HG02759 (cell line): Measurements from ENCODE around the gene SMOC2.
"Not testable (repeated sequence)": the region's sequence is repeated elsewhere in the genome, so short reads cannot be mapped to it uniquely, and the experiment has no call there.

Experiments used
- ATAC-seq: cut with Tn5 transposase; IDR thresholded peaks from one replicate; pipeline ENCODE4 v1.9.1; 2021; ENCODE audit warnings: mild to moderate bottlenecking, moderate library complexity; ENCODE audit not compliant: unreplicated experiment

SMOC2 gene

DNA sequence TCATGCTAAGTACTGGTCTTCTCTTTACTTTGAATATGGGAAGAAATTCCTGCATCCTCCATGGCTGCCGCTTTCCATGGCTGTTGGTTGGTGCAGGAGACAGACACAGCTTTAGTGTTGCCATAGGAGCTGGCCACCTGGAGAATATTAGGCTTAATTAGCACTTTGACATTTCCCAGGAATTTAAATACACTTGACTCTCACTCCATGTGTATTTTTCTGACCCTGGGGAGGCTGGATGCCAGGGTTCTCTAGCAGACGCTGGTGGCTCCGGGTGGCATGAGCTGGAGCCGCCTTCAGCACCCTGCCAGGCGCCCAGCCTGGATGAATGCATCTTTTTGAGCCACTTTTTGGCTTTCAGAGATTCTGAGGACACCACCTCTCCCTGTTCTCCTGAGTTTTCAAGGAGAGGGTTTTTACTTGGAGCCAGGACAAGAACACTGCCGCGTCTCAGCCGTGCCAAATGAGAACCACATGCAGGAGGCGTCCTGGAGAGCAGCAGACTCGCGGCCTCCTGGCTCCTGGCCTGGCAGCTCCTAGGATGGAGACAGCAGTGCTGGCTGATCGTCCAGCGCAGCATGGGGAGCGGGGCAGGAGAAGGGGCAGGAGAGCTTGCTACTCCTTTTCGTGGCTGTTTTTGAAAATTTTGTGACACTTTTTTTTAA lies 258.8 kb downstream of the SMOC2 start:
- no peak for ATAC-seq

DNA sequence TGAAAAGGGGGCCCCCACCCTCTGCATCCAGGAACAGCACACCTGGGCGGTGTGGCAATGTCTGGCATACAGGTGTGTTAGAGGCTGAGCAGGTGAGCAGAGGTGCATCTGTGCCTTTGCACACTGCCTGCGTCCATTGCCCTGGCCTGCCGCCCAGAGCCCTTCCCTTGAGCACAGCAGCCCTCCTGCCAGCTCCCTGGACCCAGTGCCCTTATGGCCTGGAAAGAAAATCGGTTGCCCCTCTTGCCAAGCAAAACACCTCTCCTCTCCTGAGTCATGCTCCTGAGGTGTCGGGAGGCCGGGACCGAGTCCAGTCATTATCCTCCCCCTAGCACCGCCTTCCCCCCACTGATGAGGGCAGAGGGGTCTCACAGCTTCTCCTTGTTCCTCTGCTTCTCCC lies 259.9 kb downstream of the SMOC2 start:
- ATAC-seq, result no peak

DNA sequence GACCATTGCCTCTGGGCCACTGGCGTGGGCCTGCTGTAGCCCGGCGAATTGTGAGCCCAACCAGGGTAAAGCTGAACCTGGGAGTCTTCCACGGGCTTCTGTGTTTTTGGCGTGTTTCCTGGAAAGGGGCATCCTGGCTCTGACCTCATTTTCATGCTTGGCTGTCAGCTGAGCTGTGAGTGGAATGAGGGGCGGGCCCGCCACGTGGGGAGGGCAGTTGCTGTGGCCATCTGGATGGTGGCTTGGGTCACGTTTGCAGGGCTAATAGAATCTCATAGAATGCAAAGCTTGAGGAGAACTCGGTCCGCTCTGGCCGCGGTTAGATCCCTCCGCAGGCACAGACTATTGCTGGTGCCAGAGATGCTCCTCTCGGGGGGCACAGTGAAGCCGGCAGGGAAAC lies 263.0 kb downstream of the SMOC2 start:
- ATAC-seq, result no peak

DNA sequence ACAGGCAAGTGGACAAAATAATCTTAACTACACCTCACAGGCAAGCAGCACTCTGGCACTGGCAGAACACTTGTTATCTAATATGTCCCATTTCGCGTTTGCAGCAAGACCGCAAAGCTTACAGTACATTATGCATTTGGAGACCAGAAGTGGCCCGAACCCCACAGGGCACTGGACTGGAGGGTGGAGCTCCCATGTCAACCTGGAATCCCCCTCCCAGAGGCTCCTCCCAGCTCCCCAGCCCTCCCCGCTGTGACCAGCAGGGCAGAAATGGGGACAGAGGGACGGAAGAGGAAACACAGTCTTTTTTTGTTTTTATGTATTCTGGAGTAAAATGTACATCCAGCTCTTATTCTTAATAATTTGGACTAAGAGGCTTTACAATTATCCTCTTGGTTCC lies 263.7 kb downstream of the SMOC2 start:
- ATAC-seq, result no peak

DNA sequence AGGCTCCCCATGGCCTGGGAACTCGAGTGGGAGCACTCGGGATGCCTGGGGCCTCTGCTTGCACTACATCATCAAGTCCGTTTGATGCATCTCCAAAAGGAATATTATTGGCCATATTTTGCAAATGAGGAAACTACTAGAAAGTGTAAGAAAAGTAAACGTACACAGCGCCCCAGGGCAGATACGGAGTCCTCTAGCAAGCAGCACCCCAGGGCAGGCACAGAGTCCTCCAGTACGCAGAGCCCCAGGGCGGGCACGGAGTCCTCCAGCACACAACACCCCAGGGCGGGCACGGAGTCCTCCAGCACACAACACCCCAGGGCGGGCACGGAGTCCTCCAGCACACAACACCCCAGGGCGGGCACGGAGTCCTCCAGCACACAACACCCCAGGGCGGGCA lies 264.3 kb downstream of the SMOC2 start:
- not testable (repeated sequence) for ATAC-seq

DNA sequence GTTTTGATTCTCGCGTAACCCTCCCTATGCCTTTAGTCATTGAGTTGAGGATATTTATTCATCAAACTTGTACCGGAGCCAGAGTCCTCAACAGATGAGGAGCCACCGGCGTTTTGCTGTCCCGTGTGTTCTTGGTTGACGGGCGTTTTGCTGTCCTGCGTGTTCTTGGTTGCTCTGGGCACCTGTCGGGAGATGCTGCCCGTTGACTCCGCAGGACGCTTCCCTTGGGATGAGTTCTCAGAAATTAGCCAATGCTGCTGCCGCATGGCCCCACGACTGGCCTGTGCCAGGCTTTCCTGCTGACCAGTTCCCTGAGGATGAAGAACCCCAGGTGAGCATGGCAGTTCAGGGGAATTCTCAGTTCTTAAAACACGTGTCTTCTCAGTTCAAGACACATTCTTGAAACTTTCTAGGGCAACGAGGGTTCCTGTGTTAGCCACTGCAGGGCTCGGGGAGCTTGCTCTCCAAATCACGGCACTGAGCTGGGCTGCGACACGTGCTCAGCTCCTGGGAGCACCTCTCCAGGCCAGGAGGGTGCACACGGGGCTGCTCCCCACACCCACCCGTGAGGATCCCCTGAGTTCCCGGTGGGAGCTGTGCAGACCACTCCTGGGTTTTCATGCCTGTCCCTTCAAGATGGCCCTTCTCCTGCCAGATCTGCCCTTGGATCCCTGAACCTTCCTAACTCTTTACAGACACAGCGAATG lies 265.6 kb downstream of the SMOC2 start:
- no peak for ATAC-seq

DNA sequence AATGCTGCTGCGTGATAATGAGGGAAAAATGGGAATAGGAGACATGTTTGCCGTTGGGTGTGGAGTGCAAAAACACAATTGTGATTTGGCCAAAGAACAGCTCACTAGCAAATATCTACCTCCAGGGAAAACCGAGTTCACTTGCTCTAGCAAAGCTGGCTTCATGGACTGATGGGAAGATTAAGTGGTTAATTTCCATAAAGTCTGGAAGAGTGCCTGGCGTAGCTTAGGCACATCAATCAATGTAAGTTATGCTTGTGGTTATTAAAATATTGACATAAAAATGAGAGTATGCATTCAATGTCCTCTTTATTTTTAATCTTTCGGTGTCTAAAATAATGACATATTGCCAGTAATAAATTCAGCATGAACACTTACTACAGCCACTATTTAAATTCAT lies 267.5 kb downstream of the SMOC2 start:
- no peak for ATAC-seq

DNA sequence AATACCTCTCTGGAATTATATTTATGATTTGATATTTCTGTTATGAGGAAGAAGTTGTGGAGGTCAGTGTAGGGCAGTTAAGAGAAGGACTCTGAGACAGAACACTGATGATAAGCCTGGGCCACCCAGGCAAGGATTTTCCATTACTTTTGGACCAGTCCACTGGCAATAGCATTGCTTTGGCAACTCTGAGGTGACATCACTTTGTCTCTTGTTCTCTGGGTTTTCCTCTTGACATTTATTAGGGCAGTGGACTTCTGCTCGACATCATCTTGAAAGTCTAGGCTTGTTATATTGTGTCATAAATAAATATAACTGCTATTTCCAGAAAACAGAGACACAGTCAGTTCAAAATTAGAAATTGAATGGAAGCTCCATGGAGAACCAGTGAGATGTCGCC lies 268.0 kb downstream of the SMOC2 start:
- ATAC-seq, result no peak

DNA sequence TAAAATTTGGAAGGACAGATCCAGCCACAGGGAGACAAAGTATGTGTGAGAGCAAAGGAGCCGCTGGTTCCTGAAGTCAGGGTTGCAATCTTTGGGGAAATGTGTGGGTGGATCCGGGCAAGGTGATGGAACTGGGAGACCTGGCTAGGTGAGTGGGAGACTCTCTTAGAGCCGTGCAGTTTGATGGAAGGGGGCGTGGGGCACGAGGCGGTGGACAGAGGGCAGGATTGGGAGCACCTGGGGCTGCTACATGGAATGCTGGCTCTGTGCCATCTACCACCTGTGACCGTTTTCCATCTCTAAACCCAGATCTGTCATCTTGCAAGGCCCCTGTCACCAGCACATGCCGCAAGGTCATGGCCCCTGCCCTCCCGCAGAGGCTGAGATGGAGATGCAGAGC lies 268.4 kb downstream of the SMOC2 start:
- ATAC-seq, result no peak

DNA sequence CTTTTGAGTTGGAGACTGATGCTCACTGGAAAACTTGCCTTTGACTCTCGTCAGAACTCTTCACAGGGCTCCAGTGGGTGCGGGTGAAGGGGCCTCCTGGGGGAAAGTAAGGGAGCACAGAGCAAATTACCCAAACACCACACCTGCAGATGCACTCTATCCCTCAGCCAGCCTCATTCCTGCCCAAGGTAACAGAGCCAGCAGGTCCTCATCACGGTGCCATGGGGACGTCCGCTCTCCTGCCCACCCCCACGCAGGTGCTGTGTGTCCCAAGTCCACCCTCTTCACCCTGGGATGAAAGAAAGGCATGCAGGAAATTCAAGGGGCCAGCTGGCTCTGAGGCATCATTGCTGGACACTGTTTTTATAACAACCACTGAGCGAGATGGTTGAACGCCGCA lies 269.0 kb downstream of the SMOC2 start:
- no peak for ATAC-seq

DNA sequence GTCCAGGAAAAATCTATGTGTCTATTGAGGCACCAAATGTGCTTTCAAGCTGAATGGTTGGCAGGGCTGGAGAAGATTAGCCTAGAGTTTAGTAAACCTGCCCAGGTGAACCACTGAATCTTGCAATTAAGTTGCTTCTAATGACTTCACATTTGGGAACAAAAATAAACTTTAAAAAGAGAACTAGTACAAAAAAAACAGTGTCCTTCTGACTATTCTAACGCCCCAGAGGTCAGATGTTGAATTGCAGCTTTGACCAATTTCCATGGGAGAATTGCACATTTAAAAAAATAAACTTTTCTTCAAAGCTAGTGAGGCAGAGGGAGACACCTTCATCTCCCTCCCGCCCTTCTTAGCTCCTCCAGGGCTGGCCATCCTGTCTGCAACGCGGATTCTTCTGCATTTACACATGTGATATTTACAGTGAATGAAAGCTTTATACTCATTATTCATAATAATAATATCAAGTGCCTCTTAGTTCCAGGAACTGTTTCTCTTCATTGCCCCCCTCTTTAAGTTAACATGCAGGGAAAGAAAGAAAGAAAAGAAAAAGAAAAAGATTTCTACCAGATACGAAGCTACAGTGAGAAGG lies 270.2 kb downstream of the SMOC2 start:
- ATAC-seq, result no peak

DNA sequence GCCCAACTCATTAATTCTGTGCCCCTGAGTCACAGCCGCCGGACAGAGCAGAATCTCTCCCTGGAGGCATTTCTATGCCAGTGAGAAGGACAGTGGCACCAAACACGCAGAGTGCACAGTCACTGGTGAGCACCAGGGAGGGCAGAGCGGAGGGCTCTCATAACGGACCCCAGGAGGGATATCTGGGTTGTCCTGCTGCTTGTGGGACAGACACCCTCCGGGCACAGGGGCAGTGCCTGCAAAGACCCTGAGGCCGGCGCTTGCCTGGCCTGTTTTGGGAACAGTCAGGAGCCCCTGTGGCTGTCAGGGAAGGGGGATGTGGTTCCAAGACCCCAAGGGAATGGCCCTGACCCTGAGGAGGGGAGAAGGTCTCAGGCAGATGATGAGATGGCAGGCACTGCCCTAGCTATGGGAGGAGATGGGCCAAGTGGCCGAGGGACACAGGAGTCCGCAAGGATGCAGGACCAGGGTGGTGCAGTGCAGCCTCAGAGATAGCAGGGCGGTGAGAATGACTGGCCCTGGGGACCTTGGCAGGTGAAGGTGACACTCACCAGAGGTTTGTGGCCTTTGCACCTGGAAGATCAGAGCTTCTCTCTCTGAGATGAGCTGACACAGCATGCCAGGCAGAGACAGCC lies 270.8 kb downstream of the SMOC2 start:
- no peak for ATAC-seq

DNA sequence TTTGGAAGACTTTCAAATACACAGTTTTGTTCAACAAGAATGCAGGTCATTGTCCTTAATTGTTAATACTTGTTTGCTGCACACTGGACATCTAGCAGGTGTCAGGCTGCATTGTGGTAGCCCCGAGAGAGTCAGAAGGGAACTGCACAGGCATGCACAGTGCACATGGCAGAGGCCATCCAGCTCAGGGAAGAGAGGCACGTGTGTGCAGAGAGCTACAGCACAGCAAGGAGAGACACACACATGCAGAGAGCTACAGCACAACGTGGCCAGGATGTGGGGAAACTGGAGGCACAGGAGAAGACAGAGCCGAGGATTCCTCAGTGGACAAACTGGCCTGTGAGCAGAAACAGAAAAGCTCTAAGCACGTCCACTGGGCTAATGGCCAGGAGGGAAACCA lies 272.0 kb downstream of the SMOC2 start:
- ATAC-seq, result no peak

DNA sequence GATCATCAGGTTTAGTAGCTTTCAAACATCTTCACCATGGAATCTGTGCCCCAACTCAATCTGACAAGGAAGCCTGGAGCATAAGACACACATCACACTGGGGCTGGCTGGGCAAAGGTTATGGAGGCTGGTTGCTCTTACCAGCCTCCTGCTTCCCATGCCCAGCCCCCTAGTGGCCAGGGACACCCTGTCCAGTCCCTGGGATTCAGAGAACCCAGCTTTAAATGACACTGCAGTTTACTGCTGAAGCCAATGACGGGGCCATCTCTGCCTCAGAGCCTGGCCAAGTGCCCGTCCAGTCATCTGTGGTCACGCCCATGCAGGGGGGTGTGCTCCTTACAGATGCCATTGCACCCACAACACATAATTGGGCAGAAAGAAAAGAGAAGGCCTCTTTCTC lies 272.9 kb downstream of the SMOC2 start:
- no peak for ATAC-seq

DNA sequence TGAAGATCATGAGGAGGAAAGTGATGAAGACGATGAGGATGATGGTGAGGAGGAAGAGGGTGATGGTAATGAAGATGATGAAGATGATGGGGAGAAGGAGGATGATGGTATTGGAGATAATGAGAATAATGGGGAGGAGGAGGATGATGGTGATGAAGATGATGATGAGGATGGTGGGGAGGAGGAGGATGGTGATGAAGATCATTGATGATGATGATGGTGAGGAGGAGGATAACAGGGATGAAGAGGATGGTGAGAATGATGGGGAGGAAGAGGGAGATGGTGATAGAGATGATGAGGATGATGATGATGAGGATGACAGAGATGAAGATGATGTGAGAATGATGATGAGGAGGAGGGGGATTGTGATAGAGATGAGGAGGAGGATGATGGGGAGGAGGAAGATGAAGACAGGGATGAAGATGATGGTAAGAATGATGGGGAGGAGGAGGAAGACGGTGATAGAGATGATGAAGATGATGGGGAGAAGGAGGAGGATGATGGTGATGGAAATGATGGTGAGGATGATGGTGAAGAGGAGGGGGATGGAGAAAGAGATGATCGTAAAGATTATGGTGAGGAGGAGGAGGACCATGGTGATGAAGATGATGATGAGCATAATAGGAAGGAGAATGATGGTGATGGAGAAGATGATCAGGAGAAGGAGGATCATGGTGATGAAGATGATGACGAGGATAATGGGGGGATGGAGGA lies 273.7 kb downstream of the SMOC2 start:
- ATAC-seq, result no peak

DNA sequence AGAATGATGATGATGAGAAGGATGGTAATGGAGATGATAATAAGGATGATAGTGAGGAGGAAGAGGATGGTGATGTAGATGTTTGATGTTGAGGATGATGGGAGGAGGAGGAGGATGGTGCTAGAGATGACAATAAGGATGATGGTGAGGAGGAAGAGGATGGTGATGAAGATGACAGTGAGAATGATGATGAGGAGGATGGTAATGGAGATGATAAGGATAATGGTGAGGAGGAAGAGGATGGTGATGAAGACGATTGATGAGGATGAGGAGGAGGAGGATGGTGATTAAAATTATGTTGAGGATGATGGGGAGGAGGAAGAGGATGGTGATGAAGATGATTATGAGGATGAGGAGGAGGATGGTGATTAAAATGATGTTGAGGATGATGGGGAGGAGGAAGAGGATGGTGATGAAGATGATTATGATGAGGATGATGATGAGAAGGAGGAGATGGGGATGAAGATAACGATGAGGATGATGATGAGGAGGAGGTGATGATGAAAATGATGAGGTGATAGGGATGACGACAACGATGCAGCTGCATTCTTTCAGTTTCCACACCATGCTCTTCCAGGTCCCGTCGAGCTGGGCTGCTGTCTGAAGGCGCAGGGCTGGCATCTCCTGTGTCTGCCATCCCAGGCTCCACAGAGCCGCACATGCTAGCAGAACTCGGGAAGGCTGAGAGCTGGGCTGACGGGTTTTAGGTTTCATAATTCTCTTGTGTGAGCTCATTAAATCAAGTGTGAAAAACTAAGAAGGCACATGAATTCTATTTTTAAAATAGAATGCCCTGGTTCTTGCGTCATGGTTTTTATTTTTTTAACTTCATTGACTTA lies 274.9 kb downstream of the SMOC2 start:
- ATAC-seq, result no peak

DNA sequence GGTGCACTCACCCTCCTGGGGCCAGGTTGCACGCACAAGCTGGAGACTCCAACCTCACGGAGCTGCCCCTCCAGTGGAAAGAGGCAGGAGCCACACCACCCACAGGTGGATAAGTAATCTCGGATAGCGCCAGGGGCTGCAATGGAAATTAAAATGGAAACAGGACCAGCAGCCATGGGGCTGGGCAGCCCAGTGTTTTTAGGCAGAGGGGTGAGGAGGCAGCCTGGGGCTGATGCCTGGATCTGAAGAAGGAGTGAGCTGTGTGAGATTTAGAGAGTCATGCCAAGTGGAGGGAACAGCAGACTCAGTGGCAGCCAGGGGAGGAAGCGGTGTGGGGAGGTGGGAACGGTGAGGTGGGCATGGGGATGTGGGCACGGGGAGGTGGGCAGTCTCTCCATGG lies 275.6 kb downstream of the SMOC2 start:
- no peak for ATAC-seq

DNA sequence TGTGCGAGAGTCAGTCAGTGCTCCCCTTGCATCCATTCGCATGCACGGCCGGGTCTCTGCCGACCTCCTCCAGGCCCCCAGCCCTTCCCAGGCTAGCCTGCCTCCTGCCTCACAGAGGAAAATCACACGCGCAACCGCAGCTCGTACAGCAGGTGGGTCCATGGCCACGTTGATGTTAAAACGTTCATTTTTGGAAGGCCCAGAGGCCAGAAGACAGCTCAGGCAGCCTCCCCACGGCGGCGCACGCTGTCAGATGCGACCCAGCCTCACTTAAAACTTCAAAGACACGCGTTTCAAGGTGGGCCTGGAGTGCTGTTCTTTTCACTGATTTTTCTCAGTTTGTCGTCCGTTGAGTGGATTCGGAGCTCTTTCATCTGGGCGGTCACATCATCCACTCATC lies 276.5 kb downstream of the SMOC2 start:
- ATAC-seq, result no peak
